ENCODE data around the gene ABCA1. TPM values are rescaled to one million over a fixed set of nuclear protein-coding genes. Genes with fewer than 3 reads are reported as not detected.
A peak's percentile ranks its signal among the peaks of the same experiment; 100 is the strongest.

Gene ABCA1
- total RNA-seq, 6 experiments from 2014 or later: 9.1 to 16.5 (median 9.4) TPM

GRCh38 chr9:104838958-104839357 lies 89.0 kb downstream of the ABCA1 start:
- H3K9me3 Mint-ChIP-seq: no peaks in the 10 kb centered on the region
- H3K27me3 Mint-ChIP-seq (ENCODE audit: insufficient read depth): no peaks in the 10 kb centered on the region
- H3K36me3 Mint-ChIP-seq (ENCODE audit: low read depth): peaks cover 9% of the 10 kb centered on the region; the same call in 1 of the 2 replicates
- DNase-seq: no peak
- H3K4me3 Mint-ChIP-seq: no peak overlapping the region
- no peak overlapping the region for H3K27ac Mint-ChIP-seq
- TF ChIP-seq, protein P1, sequence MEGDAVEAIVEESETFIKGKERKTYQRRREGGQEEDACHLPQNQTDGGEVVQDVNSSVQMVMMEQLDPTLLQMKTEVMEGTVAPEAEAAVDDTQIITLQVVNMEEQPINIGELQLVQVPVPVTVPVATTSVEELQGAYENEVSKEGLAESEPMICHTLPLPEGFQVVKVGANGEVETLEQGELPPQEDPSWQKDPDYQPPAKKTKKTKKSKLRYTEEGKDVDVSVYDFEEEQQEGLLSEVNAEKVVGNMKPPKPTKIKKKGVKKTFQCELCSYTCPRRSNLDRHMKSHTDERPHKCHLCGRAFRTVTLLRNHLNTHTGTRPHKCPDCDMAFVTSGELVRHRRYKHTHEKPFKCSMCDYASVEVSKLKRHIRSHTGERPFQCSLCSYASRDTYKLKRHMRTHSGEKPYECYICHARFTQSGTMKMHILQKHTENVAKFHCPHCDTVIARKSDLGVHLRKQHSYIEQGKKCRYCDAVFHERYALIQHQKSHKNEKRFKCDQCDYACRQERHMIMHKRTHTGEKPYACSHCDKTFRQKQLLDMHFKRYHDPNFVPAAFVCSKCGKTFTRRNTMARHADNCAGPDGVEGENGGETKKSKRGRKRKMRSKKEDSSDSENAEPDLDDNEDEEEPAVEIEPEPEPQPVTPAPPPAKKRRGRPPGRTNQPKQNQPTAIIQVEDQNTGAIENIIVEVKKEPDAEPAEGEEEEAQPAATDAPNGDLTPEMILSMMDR (IDR thresholded peaks at IDR 0.05): no peak
- H3K4me1 Mint-ChIP-seq (ENCODE audit: low read depth): peaks cover 42% of the 10 kb centered on the region

DNA sequence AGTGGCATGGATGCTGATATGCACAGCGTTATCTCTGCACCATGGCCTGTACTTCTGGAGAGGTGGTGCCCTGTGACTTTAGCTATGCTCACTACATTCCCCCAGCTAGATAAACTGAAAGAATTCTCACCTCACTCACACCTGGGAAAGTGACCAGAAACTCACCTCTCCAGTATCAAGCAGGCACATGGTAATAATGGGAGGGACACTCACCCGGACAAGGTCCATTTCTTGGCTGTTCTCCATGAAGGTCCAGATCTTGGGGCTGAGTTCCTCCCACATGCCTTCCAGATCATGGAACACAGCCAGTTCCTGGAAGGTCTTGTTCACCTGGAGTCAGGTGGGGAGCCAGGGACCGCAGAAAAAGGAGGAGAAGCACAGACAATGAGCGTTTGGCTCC lies 91.2 kb downstream of the ABCA1 start:
- DNase-seq: no peak
- TF ChIP-seq, protein P1 (IDR thresholded peaks at IDR 0.05): no peak
- Mint-ChIP-seq H3K27ac (no peak overlapping the region), H3K27me3 (ENCODE audit: insufficient read depth) (no peaks in the 10 kb centered on the region; the same call in 1 of the 2 replicates), H3K36me3 (ENCODE audit: low read depth) (0 out of 2 replicates have a peak, but pooled peaks cover 9% of the 10 kb centered on the region), H3K4me3 (no peak overlapping the region), H3K9me3 (no peaks in the 10 kb centered on the region), H3K4me1 (ENCODE audit: low read depth) (peaks cover 40% of the 10 kb centered on the region)

- peak overlapping the region; percentile 66 for H3K27ac Mint-ChIP-seq
- peak; percentile 24 for DNase-seq
- peaks cover 13% of the 10 kb centered on the region for H3K36me3 Mint-ChIP-seq (ENCODE audit: low read depth)
- H3K9me3 Mint-ChIP-seq: no peaks in the 10 kb centered on the region
- TF ChIP-seq, protein P1 (IDR thresholded peaks at IDR 0.05): no peak
- H3K4me1 Mint-ChIP-seq (ENCODE audit: low read depth): peaks cover 46% of the 10 kb centered on the region
- H3K4me3 Mint-ChIP-seq: no peak overlapping the region
- peaks cover 2% of the 10 kb centered on the region; the same call in 1 of the 2 replicates for H3K27me3 Mint-ChIP-seq (ENCODE audit: insufficient read depth)
These were observed 91.7 kb downstream of the ABCA1 start for GRCh38 chr9:104836235-104836634.

- Mint-ChIP-seq H3K27ac (no peak overlapping the region; the same call in 1 of the 2 replicates), H3K36me3 (ENCODE audit: low read depth) (peaks cover 15% of the 10 kb centered on the region), H3K4me3 (no peak overlapping the region), H3K9me3 (no peaks in the 10 kb centered on the region), H3K4me1 (ENCODE audit: low read depth) (peaks cover 56% of the 10 kb centered on the region), H3K27me3 (ENCODE audit: insufficient read depth) (peaks cover 2% of the 10 kb centered on the region; the same call in 1 of the 2 replicates)
- TF ChIP-seq, protein P1 (IDR thresholded peaks at IDR 0.05): no peak
- DNase-seq: no peak
These were observed 92.8 kb downstream of the ABCA1 start for GRCh38 chr9:104835161-104835560.

DNA sequence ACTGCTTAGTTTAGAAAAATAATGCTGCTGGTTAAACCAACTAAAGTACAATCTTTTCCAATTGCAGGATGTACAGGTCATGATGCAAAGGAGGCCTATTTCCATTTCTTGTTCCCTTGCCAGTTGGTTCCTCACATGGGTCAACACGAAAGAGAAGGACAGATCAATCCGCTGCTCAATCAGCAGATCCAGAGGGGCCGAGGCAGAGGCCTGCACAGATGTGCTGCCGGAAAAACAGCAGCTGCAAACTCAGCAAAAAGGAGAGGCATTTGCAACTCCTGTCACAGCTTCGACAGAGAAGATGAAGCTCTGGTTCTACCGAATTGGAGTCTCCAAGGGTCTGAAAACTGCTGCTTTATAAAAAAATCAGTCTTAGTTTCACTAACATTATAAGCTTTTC lies 94.3 kb downstream of the ABCA1 start:
- H3K27ac Mint-ChIP-seq: no peak overlapping the region
- no peaks in the 10 kb centered on the region for H3K9me3 Mint-ChIP-seq
- peaks cover 69% of the 10 kb centered on the region for H3K4me1 Mint-ChIP-seq (ENCODE audit: low read depth)
- TF ChIP-seq, protein P1 (IDR thresholded peaks at IDR 0.05): no peak
- H3K27me3 Mint-ChIP-seq (ENCODE audit: insufficient read depth): peaks cover 2% of the 10 kb centered on the region; the same call in 1 of the 2 replicates
- no peak overlapping the region for H3K4me3 Mint-ChIP-seq
- H3K36me3 Mint-ChIP-seq (ENCODE audit: low read depth): peaks cover 18% of the 10 kb centered on the region
- DNase-seq: no peak
